Activated CD4-positive, alpha-beta T cell treated with anti-CD3 and anti-CD28 coated beads, Interleukin-2, amount 50 U/mL, for 1 hour (primary cell): ENCODE data around the gene ADIPOR1.
A peak's percentile ranks its signal among the peaks of the same experiment; 100 is the strongest.
"Not testable (repeated sequence)": the region's sequence is repeated elsewhere in the genome, so short reads cannot be mapped to it uniquely, and the experiment has no call there.

ENCODE experiments used
- DNase-seq: peaks from one replicate; pipeline ENCODE4 v3.0.0-alpha.2; 2020

Gene ADIPOR1

DNA sequence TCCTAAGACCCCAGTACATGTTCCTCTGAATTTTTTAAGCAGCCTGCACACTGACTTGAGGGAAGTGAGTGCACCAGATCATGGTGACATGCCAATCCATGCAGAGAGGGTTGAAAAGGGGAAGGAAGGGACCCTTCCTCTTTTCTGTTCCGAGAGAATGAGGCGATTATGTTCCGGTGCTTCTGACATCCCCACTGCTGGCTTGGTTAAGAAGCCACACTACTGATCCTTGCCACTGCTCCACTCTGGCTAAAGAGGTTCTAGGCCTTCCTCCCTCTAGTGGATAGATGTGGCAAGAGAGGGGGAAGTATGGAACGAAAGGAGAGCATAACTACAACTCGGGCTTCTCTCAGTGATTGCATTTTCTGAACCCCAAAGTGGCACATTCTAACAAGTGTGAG, 10.8 kb upstream of the ADIPOR1 start:
- DNase-seq: no peak

DNA sequence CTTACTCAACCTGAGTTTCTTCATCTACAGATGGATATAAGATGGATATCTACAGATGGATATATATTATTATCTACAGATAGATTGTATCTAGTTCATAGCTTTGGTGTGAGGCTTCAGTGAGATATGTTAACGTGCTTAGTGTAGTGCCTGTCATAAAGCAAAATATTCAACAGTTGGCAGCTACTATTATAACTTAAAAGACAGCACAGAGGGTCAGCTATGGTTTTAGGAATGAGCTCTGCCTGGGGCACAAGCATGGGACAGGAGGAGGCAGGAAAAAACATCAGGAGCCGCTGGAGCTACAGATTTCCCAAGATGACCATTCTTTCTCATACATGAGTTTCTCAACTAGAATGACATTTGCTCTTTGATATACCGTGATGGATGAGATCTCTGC, 10.2 kb upstream of the ADIPOR1 start:
- no peak for DNase-seq

DNA sequence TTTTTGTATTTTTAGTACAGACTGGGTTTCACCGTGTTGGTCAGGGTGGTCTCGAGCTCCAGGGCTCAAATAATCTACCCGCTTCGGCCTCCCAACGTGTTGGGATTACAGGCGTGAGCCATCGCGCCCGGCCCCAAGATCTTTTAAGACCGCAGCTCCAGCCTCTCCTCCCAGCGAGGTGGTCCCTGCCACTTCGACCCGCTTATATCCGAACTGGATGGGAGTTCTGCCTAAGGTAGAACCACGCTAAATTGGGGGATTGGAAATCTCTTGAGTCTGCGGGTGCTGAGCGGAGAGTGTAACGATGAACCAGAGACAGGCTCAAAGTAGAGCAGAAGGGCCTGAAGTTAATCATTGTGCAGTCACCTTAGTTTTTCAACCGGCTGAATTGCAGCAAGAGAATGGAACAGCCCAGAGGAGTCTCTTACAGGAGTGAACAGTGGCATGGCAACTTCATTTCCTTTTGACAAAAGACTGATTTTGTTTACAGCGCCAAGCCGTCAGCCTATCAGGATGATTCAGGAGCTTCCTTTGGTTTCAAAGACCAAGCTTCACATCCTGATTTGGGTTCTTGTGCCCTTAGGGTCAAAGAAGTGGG, 9.7 kb upstream of the ADIPOR1 start:
- no peak for DNase-seq

DNA sequence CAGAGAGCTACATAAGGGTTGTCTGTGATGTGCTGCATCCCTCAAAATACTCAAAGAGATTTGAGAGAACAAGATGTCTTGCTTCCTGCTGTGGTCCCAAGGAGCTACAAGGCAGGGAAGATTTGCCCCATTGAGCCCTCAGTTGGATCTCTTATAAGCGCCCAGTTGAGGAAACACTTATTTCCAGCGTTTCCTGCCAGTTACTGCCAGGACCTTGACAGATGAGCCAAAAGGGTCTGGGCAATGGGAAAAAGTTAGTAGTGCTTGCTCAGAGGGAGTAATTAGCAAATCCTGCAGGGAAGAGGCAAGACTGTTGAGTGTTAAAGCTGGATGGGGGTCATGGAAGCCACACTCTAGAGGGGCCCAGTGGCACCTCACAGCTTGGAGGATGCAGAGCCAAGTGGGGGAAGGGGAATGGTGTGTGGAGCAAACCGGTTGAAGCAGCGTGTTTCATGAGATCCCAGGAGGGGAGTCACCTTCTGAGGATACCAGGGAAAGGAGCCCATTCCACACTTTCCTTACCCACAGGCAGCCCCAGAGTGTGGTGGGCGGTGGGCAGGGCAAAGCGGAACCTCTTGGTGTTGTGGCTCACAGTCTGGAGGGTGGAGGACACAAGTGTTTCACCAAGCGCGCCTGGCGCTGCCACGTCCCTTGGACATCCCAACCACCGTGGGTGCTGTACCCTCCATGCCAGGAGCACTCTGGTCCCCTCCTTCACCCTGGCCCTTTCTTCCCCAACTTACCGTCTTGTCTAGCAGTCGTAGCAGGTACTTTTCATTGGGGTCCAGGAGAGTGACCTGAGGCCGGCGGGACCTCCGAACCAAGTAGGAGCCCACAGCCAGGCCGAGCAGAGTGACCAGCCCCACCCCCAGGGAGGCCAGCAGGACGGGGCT, 8.1 kb upstream of the ADIPOR1 start:
- DNase-seq: no peak

DNA sequence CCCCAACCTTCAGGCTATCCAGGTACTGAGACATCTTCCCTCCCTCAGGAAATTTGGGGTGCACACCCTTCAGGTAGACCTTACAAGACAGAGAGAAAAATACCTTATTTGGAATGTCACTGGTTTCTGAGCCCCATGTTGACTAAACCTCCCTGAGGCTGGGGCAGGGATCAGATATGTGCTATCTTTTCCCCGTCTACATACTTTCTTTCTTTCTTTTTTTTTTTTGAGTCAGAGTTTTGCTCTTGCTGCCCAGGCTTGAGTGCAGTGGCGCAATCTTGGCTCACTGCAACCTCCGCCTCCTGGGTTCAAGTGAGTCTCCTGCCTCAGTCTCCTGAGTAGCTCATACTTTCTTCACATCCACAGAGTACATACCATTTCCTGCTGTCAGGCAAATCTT, 7.3 kb upstream of the ADIPOR1 start:
- no peak for DNase-seq

DNA sequence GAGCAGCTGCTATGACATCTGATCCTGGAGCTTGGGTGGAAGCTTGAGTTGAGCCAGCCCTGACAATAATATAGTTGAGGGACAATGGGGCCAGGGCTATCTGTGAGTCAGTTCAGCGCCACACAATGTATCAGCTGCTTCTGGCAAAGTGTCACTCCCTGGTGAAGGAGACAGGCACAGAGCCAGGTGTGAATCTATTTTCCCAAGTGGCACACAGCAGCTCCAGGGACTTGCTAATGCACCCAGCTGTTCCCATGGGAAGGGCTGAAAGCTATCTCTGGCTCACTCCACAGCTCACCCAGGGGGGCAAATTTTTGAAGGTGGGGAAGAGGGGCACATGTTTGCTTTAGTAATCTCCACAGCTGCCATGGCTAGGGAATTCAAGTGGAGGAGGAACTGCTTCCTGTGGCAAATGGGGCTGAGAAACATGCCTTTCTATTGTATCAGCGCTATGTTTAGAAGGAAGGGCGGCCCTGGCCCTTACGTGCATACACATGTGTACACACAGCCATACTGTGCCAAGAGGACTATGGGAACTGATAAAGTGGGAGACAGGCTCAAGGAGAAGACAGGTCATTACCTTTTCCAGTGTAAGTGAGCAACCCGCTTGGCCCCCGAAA, 6.8 kb upstream of the ADIPOR1 start:
- DNase-seq: no peak

DNA sequence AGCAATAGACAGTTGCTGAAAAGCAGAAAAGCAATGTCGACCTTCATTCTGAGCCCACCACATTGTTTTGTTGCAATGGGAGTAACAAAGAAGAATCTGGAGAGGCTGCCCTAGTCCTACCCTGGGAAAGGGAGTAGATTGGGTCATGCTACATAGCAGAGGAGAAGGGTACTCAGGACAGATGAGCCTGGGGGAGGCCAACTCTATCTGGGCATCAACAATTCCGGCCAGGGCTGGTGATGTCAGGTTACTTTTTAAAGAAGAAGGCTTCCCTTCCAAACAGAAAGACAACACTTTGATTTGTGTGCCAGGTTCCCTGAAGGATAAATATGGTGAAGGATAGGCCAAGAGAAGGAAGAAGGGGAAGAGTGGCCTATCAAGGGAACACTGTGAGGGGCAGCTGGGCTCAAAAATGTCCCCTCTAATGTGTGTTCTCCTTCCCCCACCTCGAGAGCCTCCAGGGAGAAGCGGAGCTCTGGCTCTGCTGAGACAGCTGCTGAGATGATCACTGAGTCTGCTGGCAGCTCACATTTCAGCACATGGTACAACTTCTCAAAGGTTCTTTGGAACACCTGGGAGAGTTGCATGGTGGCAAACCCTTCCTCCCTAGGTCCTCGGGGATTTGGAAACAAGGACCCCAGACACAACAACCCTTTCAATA, 3.2 kb upstream of the ADIPOR1 start:
- no peak for DNase-seq

DNA sequence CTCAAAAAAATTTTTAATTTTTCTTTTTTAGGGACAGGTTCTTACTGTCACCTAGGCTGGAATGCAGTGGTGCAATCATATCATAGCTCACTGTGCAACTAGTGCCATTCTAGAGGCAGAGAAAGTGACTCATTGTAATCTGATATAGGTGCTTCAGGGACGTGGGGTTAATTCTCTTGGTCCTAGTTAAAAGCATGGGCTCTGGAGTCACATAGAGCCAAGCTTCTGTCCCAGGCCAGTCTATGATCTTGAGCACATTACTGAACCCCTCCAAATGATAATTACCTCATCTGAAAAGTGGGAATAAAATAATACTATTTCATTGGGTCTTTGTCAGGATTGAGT, 1.1 kb upstream of the ADIPOR1 start:
- no peak for DNase-seq

DNA sequence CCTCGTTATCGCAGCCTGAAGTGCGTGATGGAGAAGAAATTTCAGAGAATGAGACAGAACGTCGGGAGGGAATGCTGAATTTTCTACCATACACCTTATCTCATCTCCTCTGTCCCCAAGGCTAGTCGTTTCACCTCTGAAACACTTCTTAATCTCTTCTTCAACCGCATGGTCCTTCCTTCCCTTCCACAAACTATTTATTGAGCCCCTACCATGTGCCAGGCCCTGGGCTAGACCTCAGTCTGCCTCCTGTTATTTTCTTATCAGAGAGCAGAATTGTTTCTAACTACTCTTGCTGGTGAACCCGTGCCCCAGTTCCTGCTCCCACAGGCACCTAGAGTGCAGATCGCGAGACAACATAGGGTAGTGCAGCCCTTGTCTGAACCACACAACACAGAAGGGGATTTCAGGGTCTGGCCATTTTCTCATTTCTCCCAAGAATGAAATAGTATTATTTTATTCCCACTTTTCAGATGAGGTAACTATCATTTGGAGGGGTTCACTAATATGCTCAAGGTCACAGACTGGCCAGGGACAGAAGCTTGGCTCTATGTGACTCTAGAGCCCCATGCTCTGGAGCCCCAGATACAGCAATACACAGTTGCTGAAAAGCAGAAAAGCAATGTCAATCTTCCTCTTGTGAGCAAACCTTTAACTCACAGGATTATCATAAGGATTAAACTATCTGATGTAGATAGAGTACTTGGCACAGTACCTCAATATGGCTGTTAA, 598 bp upstream of the ADIPOR1 start:
- peak; percentile 9 for DNase-seq

DNA sequence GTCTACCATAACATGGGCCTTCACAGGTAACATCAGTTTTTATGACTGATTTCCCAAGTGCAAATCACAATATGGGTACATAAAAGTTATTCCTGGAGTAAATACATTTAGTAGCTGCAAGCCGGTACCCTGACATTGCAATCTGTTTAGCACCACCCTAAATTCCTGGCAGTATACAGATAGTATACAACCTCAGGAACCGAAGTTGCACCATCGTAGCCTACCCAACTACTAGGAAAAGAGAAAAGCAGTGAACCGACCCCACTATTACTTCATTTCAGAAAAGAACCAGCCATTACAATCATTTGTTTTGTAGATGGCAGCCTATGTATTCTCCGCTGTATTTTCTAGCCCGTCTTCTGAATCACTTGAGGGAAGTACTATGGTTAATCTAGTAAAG, 1.1 kb downstream of the ADIPOR1 start:
- DNase-seq: no peak

DNA sequence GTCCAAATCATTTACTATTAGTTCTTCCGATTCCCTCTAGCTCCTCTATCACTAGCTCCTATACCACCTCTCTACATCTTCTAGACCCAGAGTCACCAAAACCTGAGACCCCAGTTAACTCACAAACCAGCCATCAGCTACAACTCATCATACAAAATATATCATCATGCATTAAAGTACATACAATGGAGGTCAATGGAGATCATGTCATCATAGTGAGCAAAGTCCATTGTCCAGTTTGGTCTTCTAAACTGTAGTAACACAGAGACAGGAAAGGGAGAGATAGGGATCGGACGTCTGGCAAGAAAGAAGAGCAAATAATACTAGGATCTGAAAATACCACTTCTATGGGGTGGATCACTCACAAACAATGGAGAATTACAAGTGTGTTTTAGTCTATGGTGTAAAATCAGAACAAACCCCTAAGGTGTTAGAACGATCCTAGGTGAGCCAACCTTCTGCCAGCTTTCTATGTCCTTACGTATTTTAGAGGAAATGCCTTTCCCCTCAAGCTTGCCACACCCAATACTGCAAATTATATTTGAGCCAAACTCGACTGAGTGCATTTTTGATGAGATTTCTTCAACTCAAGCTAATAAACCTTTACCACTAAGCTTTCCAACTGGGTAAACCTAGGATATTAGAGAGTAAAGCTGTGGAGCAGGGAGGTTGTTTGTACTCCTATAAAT, 3.9 kb downstream of the ADIPOR1 start:
- no peak for DNase-seq

DNA sequence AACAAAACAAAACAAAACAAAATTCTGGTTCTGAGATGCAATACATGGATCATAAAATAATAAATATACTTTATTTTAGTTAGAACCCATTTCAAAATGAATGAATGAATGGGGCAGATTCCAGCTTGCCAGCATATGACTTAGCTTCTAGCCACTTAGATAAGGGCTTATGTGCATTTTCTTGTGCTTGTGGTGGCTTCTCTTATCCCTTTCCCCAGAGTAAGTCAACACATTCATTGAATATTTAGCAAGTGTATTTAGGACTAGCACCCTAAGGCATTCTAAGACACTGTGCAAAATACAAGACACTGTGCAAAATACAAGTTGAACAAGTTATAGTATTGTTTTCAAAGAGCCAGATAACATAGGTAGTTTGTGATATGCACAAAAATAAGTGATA, 4.7 kb downstream of the ADIPOR1 start:
- DNase-seq: no peak

DNA sequence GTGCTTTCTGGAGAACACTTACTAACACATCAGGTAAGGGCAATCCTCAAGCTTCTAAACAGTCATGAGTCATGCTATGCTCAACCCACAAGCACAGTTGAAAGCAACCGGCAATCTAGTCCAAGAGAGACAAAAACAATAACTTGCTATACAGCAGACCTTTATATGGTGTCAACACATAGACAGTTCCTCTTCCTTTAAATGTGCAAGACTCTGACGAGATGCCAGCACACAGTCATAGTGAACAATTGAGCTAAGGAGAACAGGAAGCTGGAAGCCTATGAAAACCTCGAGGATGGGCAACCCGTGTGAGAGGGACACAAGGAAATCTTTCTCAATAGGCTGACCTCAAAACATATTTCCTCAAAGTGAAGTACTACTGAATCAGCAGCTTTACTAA, 5.3 kb downstream of the ADIPOR1 start:
- no peak for DNase-seq

DNA sequence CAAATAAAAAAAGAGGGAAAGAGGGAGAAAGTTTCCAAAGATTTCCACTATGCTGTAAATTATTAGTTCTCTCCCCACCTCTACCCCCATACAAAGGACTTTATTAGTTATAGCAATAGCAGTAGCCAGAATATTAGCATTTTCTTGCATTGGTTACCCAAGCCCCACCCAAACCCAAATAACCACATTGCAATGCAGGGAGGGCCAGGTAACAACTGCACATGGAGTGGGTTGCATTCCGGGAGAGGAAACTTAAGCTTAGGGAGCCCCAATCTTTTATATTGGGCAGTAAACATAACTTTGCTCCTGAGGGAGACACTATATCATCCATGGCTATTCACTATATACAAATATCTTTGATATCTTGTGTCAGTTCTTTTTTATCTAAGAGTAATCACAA, 6.0 kb downstream of the ADIPOR1 start:
- no peak for DNase-seq

DNA sequence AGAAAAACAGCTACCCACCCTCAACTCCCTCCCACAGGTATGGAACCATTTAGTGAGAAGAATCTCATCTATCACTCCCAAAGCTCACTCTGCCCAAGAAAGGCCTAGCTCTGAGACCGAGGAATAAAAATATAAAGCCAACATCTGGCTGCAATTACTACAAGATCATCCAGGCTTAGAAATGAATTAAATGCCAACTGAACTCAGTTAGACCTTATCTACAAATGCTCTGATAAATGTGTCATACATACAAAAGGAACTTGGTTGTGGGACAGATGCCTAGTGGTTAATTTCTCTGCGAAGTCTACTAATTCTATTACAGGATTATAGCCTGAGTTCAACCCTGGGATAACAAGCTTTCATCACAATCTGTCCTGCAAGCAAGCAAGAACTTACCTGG, 6.7 kb downstream of the ADIPOR1 start:
- no peak for DNase-seq

DNA sequence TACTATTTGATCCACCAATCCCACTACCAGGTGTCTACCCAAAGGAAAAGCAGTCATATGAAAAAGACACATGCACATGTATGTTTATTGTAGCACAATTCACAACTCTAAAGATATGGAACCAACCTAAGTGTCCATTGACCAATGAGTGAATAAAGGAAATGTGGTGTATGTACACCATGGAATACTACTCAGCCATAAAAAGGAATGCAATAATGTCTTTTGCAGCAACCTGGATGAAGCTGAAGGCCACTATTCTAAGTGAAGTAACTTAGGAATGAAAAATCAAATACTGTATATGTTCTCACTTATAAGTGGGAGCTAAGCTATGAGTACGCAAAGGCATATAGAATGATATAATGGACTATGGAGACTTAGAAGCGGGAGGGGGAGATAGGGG, 12.6 kb downstream of the ADIPOR1 start:
- DNase-seq: no peak

DNA sequence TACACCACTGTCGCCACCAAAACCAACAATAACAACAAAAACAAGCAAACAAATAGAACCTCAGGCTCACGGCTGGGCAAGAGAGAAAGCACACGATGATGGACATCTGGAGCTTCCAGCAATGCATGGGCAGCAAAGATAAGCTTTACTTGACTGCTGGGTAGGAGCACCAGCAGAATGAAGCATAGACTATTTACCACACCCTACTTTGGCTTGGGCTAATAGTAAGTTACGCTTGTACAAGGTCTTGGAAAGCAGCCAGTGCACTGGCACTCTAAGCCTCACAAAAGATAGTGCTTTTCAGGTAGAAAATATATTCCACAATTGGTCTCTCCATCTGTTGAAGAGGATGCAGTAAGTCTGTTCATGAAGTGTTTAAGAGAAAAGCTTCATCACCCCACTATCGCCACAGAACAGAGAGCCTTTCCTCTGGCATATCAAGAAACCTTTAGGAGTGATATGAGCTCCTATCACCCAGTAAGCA, 13.6 kb downstream of the ADIPOR1 start:
- DNase-seq: no peak

DNA sequence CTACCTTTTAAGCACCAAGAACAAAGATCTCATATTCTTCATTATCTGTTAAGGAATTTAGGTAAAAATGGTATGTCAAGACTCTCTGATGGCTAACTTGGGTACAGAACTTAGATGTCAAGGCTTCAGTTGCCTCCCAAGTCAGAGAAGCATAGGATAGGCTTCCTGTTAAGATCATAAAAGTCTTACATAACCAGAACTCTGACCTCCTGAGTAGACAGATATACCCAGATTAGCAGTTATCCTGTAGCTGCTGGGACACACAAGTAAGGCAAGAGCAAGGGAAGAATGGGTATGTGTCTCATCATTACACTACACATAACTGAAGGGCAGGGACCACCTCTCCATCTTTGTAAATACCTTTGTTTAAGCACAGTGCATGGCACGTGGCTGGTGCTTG, 15.7 kb downstream of the ADIPOR1 start:
- no peak for DNase-seq

DNA sequence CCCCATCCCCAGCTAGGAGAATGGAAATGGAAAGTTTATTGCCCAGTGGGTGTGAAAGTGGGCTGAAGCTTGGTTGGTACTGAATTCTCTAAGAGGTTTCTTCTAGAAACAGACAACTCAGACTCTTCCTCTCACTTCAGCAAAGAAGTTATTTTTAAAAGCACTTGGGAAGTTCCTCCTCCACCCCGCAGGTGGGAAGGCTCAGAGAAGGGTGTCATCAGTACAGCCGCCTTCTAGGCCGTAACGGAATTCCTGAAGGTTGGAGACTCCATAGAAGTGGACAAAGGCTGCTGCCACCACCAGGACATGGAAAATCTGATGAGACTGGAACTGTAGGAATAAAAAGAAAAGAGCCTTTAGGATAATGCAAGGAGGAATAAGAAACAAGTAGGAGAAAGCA, 16.7 kb downstream of the ADIPOR1 start:
- no peak for DNase-seq

DNA sequence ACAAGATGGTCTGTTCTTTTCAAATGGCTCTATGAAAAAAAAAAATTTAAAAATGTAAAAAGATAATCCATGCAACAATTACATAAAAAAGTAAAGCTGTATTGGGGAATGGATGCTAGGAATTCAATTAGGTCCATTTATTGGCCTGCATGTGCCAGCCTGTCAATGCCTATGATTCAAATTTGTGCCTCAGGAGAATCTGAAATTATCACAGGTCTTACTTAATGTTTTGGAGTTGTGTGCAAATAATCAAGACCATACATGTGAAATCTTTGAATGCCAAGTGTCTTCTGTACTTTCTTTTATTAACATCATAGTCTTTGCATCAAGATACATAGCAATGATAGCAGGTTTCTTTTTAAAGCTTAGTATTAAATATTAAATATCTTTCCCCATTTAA, 17.6 kb downstream of the ADIPOR1 start:
- DNase-seq: no peak

DNA sequence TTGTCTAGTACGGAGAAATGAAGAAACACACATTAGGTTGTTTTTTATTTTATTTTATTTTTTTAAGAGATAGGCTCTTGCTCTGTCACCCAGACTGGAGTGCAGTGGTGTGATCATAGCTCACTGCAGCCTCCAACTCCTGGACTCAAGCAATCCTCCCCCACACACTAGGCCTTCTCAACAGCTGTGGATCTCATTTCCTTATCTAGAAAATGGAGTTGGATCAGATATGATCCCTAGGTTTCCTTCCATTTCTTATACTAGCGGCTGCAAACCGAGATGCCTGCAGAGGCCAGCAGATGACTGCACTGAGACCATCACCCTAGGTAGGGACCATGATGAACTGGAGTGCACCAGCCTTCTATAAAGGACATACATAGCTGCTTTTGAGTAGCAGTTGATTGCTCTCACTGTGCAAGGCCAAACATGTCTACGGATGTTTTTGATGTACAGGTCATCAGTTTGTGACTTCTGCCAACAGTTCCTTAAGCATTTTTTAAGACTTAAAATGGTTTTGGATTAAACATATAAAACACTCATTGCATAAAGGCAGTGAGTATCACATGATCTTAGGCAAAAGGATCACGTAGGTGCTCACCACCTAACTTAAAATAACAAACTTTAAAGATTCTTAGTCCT, 19.7 kb downstream of the ADIPOR1 start:
- no peak for DNase-seq

DNA sequence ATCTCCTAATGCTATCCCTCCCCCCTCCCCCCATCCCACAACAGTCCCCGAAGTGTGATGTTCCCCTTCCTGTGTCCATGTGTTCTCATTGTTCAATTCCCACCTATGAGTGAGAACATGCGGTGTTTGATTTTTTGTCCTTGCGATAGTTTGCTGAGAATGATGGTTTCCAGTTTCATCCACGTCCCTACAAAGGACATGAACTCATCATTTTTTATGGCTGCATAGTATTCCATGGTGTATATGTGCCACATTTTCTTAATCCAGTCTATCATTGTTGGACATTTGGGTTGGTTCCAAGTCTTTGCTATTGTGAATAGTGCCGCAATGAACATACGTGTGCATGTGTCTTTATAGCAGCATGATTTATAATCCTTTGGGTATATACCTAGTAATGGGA, 21.7 kb downstream of the ADIPOR1 start:
- not testable (repeated sequence) for DNase-seq
